ENCODE data around the gene TXNL4B.

- TF ChIP-seq CTCF (IDR thresholded peaks at IDR 0.05) (no peak), EP300 (IDR thresholded peaks at IDR 0.05) (no peak)
These were observed 11.5 kb upstream of the TXNL4B start for GRCh38 chr16:72104905-72105304.
